CD14-positive monocyte (primary cell): ENCODE measurements around the gene AOX1. TPM values are rescaled to one million over a fixed set of nuclear protein-coding genes. Genes with fewer than 3 reads are reported as not detected.
A peak's percentile ranks its signal among the peaks of the same experiment; 100 is the strongest.

Source experiments
- DNase-seq, 3 donors: peaks; one replicate each; pipeline ENCODE4 v3.0.0-alpha.2; 2011 to 2022
- H2AFZ ChIP-seq: 2 replicates; pipeline ENCODE4 v1.6.0; 2012; ENCODE audit warnings: mild to moderate bottlenecking, low read depth, low read length, inconsistent platforms; ENCODE audit not compliant: insufficient read depth, poor library complexity, severe bottlenecking
- H3K27ac ChIP-seq, 2 donors: 1 replicate in 1 of 2; 2 replicates in 1 of 2; pipeline ENCODE4 v1.5.1; 2012 to 2013; ENCODE audit warnings: low read length in 2 of 2, control low read depth in 1 of 2, inconsistent platforms in 1 of 2, low read depth in 1 of 2, mild to moderate bottlenecking in 1 of 2
- H3K27me3 ChIP-seq, 2 donors: one replicate each; pipeline versions ENCODE4 v1.6.0 to v1.6.1; 2011 to 2013; ENCODE audit warnings: low read length in 2 of 2; ENCODE audit not compliant: control insufficient read depth in 2 of 2, insufficient read depth in 2 of 2
- H3K36me3 ChIP-seq, 2 donors: replicated peaks in 1 of 2; 1 replicate in 1 of 2; 2 replicates in 1 of 2; pipeline versions ENCODE4 v1.5.1 to v1.6.1; 2012 to 2013; ENCODE audit warnings: low read length in 2 of 2, control low read depth in 1 of 2, inconsistent platforms in 1 of 2, mild to moderate bottlenecking in 1 of 2; ENCODE audit not compliant: insufficient read depth in 2 of 2, control insufficient read depth in 1 of 2
- H3K4me1 ChIP-seq, 2 donors: 1 replicate in 1 of 2; 2 replicates in 1 of 2; pipeline versions ENCODE4 v1.5.1 to v1.6.1; 2012 to 2013; ENCODE audit warnings: low read length in 2 of 2, control low read depth in 1 of 2, inconsistent platforms in 1 of 2, mild to moderate bottlenecking in 1 of 2, moderate library complexity in 1 of 2; ENCODE audit not compliant: insufficient read depth in 2 of 2, control insufficient read depth in 1 of 2
- H3K4me2 ChIP-seq: replicated peaks from 2 replicates; pipeline ENCODE3; 2012; ENCODE audit warnings: low read length, moderate library complexity, mild to moderate bottlenecking; ENCODE audit not compliant: poor library complexity, severe bottlenecking; ENCODE audit errors: extremely low read depth
- H3K4me3 ChIP-seq, 3 experiments: fragments of 200-600 bp in 1 of 3; sonication (generic) in 1 of 3; replicated peaks in 1 of 3; 1 replicate in 2 of 3; 2 replicates in 1 of 3; pipeline ENCODE4 v1.5.1; 2011 to 2013; ENCODE audit warnings: low read length in 3 of 3, mild to moderate bottlenecking in 3 of 3, control low read depth in 2 of 3, low read depth in 2 of 3, inconsistent platforms in 1 of 3, moderate library complexity in 1 of 3
- H3K79me2 ChIP-seq: 2 replicates; pipeline ENCODE4 v1.6.0; 2012; ENCODE audit warnings: mild to moderate bottlenecking, control low read depth, inconsistent platforms, low read length, moderate library complexity; ENCODE audit not compliant: insufficient read depth
- H3K9ac ChIP-seq: 2 replicates; pipeline ENCODE4 v1.6.0; 2017; ENCODE audit warnings: low read length, mild to moderate bottlenecking; ENCODE audit not compliant: insufficient read depth, poor library complexity, severe bottlenecking
- H3K9me3 ChIP-seq, 2 donors: replicated peaks in 1 of 2; 1 replicate in 1 of 2; 2 replicates in 1 of 2; pipeline versions ENCODE4 v1.5.1 to v1.6.1; 2012 to 2013; ENCODE audit warnings: low read length in 2 of 2, control low read depth in 1 of 2; ENCODE audit not compliant: control insufficient read depth in 1 of 2, insufficient read depth in 1 of 2
- H4K20me1 ChIP-seq: 2 replicates; pipeline ENCODE4 v1.6.0; 2012; ENCODE audit warnings: mild to moderate bottlenecking, low read length, control low read depth, moderate library complexity; ENCODE audit not compliant: insufficient read depth
- H3K27ac Mint-ChIP-seq, 7 donors: one replicate each; pipeline ENCODE4 v1.8.0; 2020; ENCODE audit warnings: mild to moderate bottlenecking in 7 of 7, mixed read lengths in 7 of 7, moderate library complexity in 6 of 7, inconsistent platforms in 2 of 7
- H3K27me3 Mint-ChIP-seq, 3 donors: one replicate each; pipeline ENCODE4 v1.8.0; 2021 to 2022; ENCODE audit warnings: low read depth in 3 of 3, mild to moderate bottlenecking in 3 of 3, mixed read lengths in 3 of 3, moderate library complexity in 3 of 3, inconsistent platforms in 1 of 3
- H3K36me3 Mint-ChIP-seq, 2 donors: one replicate each; pipeline ENCODE4 v1.8.0; 2020; ENCODE audit warnings: mixed read lengths in 2 of 2, inconsistent platforms in 1 of 2, mild to moderate bottlenecking in 1 of 2
- H3K4me1 Mint-ChIP-seq: one replicate; pipeline ENCODE4 v1.8.0; 2020; ENCODE audit warnings: mild to moderate bottlenecking, mixed read lengths
- H3K4me3 Mint-ChIP-seq, 2 donors: one replicate each; pipeline ENCODE4 v1.8.0; 2020; ENCODE audit warnings: mild to moderate bottlenecking in 2 of 2, mixed read lengths in 2 of 2, moderate library complexity in 1 of 2
- H3K9me3 Mint-ChIP-seq, 7 donors: one replicate each; pipeline ENCODE4 v1.8.0; 2020 to 2022; ENCODE audit warnings: mixed read lengths in 7 of 7, mild to moderate bottlenecking in 6 of 7, moderate library complexity in 6 of 7, inconsistent platforms in 2 of 7
- WGBS: methylation state at CpG from one replicate; pipeline ENCODE4 v1.1.5; 2013; ENCODE audit warnings: missing lambda C conversion rate; ENCODE audit not compliant: insufficient coverage; 5-methylcytosine and 5-hydroxymethylcytosine counted together
- intact Hi-C, 2 donors: fragments of 100-400 bp; cut with micrococcal nuclease; formaldehyde crosslinking; loops; one replicate each; pipeline versions ENCODE4 v1.15.0 to v1.15.1; 2023
- polyA plus RNA-seq, 3 donors: library from polyadenylated mRNA; depleted of rRNA in 1 of 3; unstranded in 2 of 3; stranded (reverse) in 1 of 3; fragments of 300-500 nt in 2 of 3; fragments of >200 nt in 1 of 3; fragmentation: Illumina TruSeq in 2 of 3; gene quantifications; 1 replicate in 2 of 3; 2 replicates in 1 of 3; pipeline ENCODE4 v1.2.3, GENCODE V29; 2012 to 2021
- TF ChIP-seq, protein P1 (sequence below): fragments of 200-600 bp; IDR thresholded peaks from one replicate; pipeline ENCODE4 v1.8.0; 2022; ENCODE audit warnings: antibody characterized with exemption, mild to moderate bottlenecking

The AOX1 gene
- polyA plus RNA-seq, 3 donors, result 0.16 TPM; not detected in 2

DNA sequence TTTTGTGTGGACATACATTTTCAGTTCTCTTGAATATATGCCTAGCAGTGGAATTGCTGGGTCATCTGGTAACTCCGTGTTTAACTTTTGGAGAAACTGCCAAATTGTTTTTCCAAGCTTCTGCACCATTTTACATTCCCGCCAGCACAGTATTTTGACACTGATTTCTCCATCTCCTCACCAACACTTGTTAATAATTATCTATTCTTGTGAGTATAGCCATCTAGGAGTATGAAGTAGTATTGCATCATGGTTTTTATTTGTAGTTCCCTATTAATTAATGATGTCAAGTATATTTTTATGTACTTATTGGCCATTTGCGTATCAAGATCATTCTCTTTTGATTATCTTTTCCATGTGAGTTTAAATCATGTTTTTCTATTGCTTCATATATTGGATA lies 17.9 kb upstream of the AOX1 start:
- peaks cover 0 to 2% (median 0%) of the 10 kb centered on the region in 3 donors for H3K27me3 Mint-ChIP-seq

DNA sequence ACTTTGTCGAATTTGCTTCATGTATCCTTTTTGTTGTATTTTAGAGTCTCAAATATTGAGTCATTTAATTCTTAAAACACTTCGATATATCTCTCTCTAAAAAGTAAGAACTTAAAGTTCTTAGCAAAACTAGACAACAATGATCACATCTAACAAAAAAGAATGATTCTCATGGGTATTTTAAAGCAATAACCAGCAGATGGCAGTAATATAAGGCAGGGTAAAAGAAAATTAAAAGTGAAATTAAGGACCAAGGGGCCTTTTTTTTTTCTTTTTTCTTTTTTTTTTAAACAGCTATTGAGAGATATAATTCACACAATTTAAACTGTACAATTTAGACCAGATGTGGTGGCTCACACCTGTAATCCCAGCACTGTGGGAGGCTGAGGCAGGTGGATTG lies 9.9 kb upstream of the AOX1 start:
- TF ChIP-seq, protein P1, sequence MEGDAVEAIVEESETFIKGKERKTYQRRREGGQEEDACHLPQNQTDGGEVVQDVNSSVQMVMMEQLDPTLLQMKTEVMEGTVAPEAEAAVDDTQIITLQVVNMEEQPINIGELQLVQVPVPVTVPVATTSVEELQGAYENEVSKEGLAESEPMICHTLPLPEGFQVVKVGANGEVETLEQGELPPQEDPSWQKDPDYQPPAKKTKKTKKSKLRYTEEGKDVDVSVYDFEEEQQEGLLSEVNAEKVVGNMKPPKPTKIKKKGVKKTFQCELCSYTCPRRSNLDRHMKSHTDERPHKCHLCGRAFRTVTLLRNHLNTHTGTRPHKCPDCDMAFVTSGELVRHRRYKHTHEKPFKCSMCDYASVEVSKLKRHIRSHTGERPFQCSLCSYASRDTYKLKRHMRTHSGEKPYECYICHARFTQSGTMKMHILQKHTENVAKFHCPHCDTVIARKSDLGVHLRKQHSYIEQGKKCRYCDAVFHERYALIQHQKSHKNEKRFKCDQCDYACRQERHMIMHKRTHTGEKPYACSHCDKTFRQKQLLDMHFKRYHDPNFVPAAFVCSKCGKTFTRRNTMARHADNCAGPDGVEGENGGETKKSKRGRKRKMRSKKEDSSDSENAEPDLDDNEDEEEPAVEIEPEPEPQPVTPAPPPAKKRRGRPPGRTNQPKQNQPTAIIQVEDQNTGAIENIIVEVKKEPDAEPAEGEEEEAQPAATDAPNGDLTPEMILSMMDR, result peak; percentile 46
- Histone ChIP-seq H4K20me1 (no peaks in the 10 kb centered on the region), H3K4me1 (no peaks in the 10 kb centered on the region), H3K9me3 (no peaks in the 10 kb centered on the region), H2AFZ (no peak overlapping the region), H3K36me3 (peaks cover 25 to 55% of the 10 kb centered on the region in 2 donors), H3K4me2 (no peak overlapping the region), H3K27ac (no peak overlapping the region), H3K27me3 (no peaks in the 10 kb centered on the region), H3K79me2 (no peaks in the 10 kb centered on the region), H3K9ac (no peak overlapping the region), H3K4me3 (no peak overlapping the region)
- peaks cover 46 to 70% of the 10 kb centered on the region in 2 donors for H3K36me3 Mint-ChIP-seq
- intact Hi-C loops, result loop anchor here (5.0 kb wide), 1 partner anchor 126 kb away; no protein-coding TSS in a partner anchor
- peak overlapping the region in 1 of 7 donors; percentile 7 for H3K27ac Mint-ChIP-seq
- DNase-seq, result no peak
- H3K9me3 Mint-ChIP-seq, result no peaks in the 10 kb centered on the region
- no peak overlapping the region for H3K4me3 Mint-ChIP-seq
- no peaks in the 10 kb centered on the region for H3K4me1 Mint-ChIP-seq
- H3K27me3 Mint-ChIP-seq, result no peaks in the 10 kb centered on the region
- WGBS, result no CpG with 5 or more reads among the region's 2 CpGs

More for the DNA sequence above, 17.9 kb upstream of the AOX1 start:
- Mint-ChIP-seq H3K36me3 (peaks cover 51 to 72% of the 10 kb centered on the region in 2 donors), H3K27ac (no peak overlapping the region), H3K9me3 (peaks cover 2 to 16% (median 10%) of the 10 kb centered on the region in 7 donors), H3K4me1 (no peaks in the 10 kb centered on the region), H3K4me3 (no peak overlapping the region)
- no peaks in the 10 kb centered on the region for H4K20me1 ChIP-seq
- peaks cover 24 to 45% of the 10 kb centered on the region in 2 donors for H3K36me3 ChIP-seq
- DNase-seq, result no peak
- no peak overlapping the region for H3K27ac ChIP-seq
- H3K79me2 ChIP-seq, result peaks cover 16% of the 10 kb centered on the region
- H3K4me3 ChIP-seq, result no peak overlapping the region
- intact Hi-C loops, result no loop called here
- no peak overlapping the region for H2AFZ ChIP-seq
- H3K4me2 ChIP-seq, result no peak overlapping the region
- TF ChIP-seq, protein P1, result no peak
- no CpG with 5 or more reads among the region's 3 CpGs for WGBS
- H3K4me1 ChIP-seq, result no peaks in the 10 kb centered on the region
- no peaks in the 10 kb centered on the region for H3K27me3 ChIP-seq
- no peak overlapping the region for H3K9ac ChIP-seq
- H3K9me3 ChIP-seq, result peaks cover 0 to 7% of the 10 kb centered on the region in 2 donors
